Type B pancreatic cell (in vitro differentiated cells): ENCODE results near the gene CDC42BPB. TPM values are rescaled to one million over a fixed set of nuclear protein-coding genes. Genes with fewer than 3 reads are reported as not detected.

Experiments
- DNase-seq: peaks from one replicate; pipeline ENCODE4 v3.0.0; 2021; ENCODE audit warnings: mixed read lengths; ENCODE audit not compliant: unreplicated experiment; ENCODE audit errors: extremely low spot score
- H3K27ac Mint-ChIP-seq: 2 replicates; pipeline ENCODE4 v1.8.0; 2021; ENCODE audit warnings: mild to moderate bottlenecking, mixed read lengths
- H3K27me3 Mint-ChIP-seq: 2 replicates; pipeline ENCODE4 v1.8.0; 2021; ENCODE audit warnings: mixed read lengths
- H3K36me3 Mint-ChIP-seq: 2 replicates; pipeline ENCODE4 v1.8.0; 2021; ENCODE audit warnings: mixed read lengths
- H3K4me1 Mint-ChIP-seq: one replicate; pipeline ENCODE4 v1.8.0; 2021; ENCODE audit warnings: mixed read lengths; ENCODE audit not compliant: unreplicated experiment
- H3K4me3 Mint-ChIP-seq: 2 replicates; pipeline ENCODE4 v1.8.0; 2021; ENCODE audit warnings: mild to moderate bottlenecking, mixed read lengths
- H3K9me3 Mint-ChIP-seq: 2 replicates; pipeline ENCODE4 v1.8.0; 2021; ENCODE audit warnings: mixed read lengths
- total RNA-seq: library from RNA; stranded (reverse); gene quantifications from 2 replicates; pipeline ENCODE4 v1.2.1, GENCODE V29; 2021; ENCODE audit warnings: low replicate concordance
- TF ChIP-seq, protein P1 (sequence below): fragments of 200-600 bp; sonication (generic); conservative IDR thresholded peaks from 2 replicates; pipeline ENCODE4 v1.5.0; 2021; ENCODE audit warnings: antibody characterized with exemption, mild to moderate bottlenecking

Gene CDC42BPB
- total RNA-seq, 1 donor from 2014 or later: 88.6 TPM

DNA sequence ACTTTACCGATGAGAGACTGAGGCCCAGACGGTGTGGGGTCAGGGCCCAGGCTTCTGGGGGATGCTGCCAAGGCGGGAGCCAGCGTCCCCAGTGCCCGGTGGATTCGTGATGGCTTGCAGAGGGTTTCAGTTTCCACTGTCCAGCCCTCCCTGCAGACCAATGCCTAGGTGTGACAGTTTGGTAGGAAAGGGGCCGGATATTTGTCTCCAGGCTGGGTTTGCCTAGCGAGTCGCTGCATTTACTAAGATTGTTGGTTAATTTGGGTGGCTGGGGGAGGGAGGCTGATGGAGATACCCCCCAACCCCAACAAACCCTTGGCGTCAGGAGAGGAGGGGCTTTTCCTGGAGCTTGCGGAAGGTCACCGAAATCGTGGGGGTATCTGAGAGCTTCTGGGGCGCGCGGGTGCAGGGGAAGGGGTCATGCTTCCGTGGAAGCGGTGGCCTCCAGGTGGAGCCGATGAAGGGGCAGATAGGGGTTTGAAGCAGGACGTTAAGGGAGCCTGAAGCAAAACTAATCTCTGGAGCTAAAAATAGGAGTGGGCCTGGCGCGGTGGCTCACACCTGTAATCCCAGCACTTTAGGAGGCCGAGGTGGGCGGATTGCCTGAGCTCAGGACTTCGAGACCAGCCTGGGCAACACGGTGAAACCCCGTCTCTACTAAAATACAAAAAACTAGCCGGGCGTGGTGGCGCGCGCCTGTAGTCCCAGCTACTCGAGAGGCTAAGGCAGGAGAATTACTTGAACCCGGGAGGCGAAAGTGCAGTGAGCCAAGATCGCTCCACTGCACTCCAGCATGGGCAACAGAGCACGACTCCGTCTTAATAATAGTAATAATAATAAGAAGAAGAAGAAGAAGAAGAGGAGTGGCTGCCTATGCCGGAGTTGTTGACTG lies 1.1 kb upstream of the CDC42BPB start:
- TF ChIP-seq, protein P1, sequence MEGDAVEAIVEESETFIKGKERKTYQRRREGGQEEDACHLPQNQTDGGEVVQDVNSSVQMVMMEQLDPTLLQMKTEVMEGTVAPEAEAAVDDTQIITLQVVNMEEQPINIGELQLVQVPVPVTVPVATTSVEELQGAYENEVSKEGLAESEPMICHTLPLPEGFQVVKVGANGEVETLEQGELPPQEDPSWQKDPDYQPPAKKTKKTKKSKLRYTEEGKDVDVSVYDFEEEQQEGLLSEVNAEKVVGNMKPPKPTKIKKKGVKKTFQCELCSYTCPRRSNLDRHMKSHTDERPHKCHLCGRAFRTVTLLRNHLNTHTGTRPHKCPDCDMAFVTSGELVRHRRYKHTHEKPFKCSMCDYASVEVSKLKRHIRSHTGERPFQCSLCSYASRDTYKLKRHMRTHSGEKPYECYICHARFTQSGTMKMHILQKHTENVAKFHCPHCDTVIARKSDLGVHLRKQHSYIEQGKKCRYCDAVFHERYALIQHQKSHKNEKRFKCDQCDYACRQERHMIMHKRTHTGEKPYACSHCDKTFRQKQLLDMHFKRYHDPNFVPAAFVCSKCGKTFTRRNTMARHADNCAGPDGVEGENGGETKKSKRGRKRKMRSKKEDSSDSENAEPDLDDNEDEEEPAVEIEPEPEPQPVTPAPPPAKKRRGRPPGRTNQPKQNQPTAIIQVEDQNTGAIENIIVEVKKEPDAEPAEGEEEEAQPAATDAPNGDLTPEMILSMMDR: no peak
- Mint-ChIP-seq H3K9me3 (no peaks in the 10 kb centered on the region), H3K27me3 (no peaks in the 10 kb centered on the region), H3K4me1 (peaks cover 37% of the 10 kb centered on the region), H3K27ac (peak overlapping the region; percentile 77), H3K36me3 (no peaks in the 10 kb centered on the region), H3K4me3 (peak overlapping the region; percentile 89)
- DNase-seq: no peak

- peak overlapping the region; percentile 92 for H3K4me3 Mint-ChIP-seq
- H3K4me1 Mint-ChIP-seq: peaks cover 37% of the 10 kb centered on the region
- TF ChIP-seq, protein P1: no peak
- H3K27ac Mint-ChIP-seq: no peak overlapping the region
- DNase-seq: no peak
- H3K9me3 Mint-ChIP-seq: no peaks in the 10 kb centered on the region
- no peaks in the 10 kb centered on the region for H3K36me3 Mint-ChIP-seq
- H3K27me3 Mint-ChIP-seq: no peaks in the 10 kb centered on the region
Observed at GRCh38 chr14:103057028-103057371, 349 bp downstream of the CDC42BPB start.

- Mint-ChIP-seq H3K4me3 (peak overlapping the region; percentile 92), H3K36me3 (no peaks in the 10 kb centered on the region), H3K9me3 (no peaks in the 10 kb centered on the region), H3K4me1 (peaks cover 37% of the 10 kb centered on the region), H3K27me3 (no peaks in the 10 kb centered on the region), H3K27ac (peak overlapping the region; percentile 90)
- no peak for DNase-seq
- TF ChIP-seq, protein P1: no peak
Observed at GRCh38 chr14:103056322-103057027, 874 bp downstream of the CDC42BPB start.

- Mint-ChIP-seq H3K27ac (peak overlapping the region; percentile 90), H3K27me3 (no peaks in the 10 kb centered on the region), H3K9me3 (no peaks in the 10 kb centered on the region), H3K4me3 (peak overlapping the region; percentile 92), H3K36me3 (no peaks in the 10 kb centered on the region), H3K4me1 (peaks cover 37% of the 10 kb centered on the region)
- TF ChIP-seq, protein P1: no peak
- no peak for DNase-seq
Observed at GRCh38 chr14:103055695-103056094, 1.7 kb downstream of the CDC42BPB start.

- TF ChIP-seq, protein P1: no peak
- no peak for DNase-seq
- H3K27me3 Mint-ChIP-seq: no peaks in the 10 kb centered on the region
Observed at GRCh38 chr14:103052407-103052806, 4.9 kb downstream of the CDC42BPB start.

More at GRCh38 chr14:103052407-103052806, 4.9 kb downstream of the CDC42BPB start:
- no peak overlapping the region for H3K27ac Mint-ChIP-seq
- H3K36me3 Mint-ChIP-seq: no peaks in the 10 kb centered on the region
- H3K9me3 Mint-ChIP-seq: no peaks in the 10 kb centered on the region
- no peak overlapping the region for H3K4me3 Mint-ChIP-seq
- H3K4me1 Mint-ChIP-seq: peaks cover 26% of the 10 kb centered on the region
